Tibial nerve (tissue), 3 donors: ENCODE data around the gene CDC42EP3.

ENCODE experiments used
- CTCF ChIP-seq, 5 experiments: fragments of 200-600 bp in 3 of 5; fragments of 450-650 bp in 2 of 5; sonication (generic) in 3 of 5; IDR thresholded peaks; one replicate each; pipeline ENCODE4 v1.5.1; 2016 to 2019; ENCODE audit warnings: antibody characterized with exemption in 5 of 5, mild to moderate bottlenecking in 3 of 5, moderate library complexity in 2 of 5
- POLR2A ChIP-seq, 2 donors: fragments of 450-650 bp; IDR thresholded peaks; one replicate each; pipeline ENCODE4 v1.6.1; 2017; ENCODE audit warnings: antibody characterized with exemption in 2 of 2, mild to moderate bottlenecking in 2 of 2, moderate library complexity in 2 of 2

DNA sequence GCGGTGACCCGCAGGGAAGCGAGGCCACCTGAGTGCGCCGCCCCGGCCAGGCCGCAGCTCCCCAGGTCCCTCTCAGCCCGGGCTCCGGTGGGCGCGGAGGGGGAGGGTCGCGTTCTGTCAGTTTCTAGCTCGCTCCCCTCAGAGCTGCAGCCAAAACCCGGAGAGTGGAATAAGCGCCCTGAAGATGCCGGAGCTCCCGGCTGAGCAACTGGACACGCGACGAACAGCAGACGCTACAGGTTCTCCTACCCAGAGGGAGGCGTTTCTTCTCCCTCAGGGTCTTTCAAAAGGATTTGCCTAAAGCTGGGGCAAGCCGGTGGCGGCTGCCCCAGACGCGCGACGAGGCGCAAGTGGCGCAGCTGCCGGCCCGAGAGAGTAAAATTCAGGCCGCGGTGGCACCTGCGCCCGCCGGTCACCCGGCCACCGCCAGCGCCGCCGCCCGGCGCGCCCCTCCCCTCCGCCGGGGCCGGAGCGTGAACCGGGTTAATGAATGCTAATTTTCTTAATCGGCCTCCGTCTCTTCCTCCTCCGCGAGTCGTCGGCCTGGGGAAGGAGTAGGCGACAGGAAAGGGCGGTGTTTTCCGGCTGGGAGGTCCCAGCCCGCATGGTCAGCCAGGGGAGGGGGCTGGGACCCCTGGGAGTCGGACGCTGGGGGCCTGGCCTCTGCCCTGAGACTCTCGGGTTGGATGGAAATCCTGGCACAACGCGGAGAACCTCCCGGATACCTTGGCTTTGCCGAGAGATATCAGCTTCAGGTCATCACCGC lies 845 bp upstream of the CDC42EP3 start:
- TF ChIP-seq CTCF (IDR thresholded peaks at IDR 0.05): peak in 1 of 5 experiments; percentile 37
- TF ChIP-seq POLR2A (IDR thresholded peaks at IDR 0.05): peak in 1 of 2 donors; percentile 19
